Retinal pigment epithelial cell (primary cell): ENCODE results near the gene ZFPM1.

ENCODE experiments used
- DNase-seq: peaks from one replicate; pipeline ENCODE4 v3.0.0-alpha.2; 2010; ENCODE audit warnings: low read depth
- H3K4me3 ChIP-seq: 2 replicates; pipeline ENCODE4 v1.5.1; 2011; ENCODE audit warnings: mild to moderate bottlenecking, low read length, control low read depth, moderate library complexity
- TF ChIP-seq, protein P1 (sequence below): conservative IDR thresholded peaks from 2 replicates; pipeline ENCODE4 v1.5.1; 2011; ENCODE audit warnings: low read depth, low read length, control low read depth, inconsistent platforms

The ZFPM1 gene

DNA sequence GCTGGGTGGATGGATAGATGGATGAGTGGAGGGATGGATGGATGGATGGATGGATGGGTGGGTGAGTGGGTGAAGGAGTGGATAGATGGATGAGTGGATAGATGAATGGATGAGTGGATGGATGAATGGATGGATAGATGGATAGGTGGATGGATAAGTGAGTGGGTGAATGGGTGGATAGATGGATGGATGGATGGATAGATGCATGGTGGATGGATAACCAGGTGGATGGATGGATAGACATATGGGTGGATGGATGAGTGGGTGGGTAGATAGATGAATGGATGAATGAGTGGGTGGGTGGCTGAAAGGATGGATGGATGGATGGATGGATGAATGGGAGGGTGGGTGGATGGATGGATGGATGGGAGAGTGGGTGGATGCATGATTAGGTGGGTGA, 66.2 kb downstream of the ZFPM1 start:
- H3K4me3 ChIP-seq: no peak overlapping the region
- no peak for DNase-seq
- TF ChIP-seq, protein P1, sequence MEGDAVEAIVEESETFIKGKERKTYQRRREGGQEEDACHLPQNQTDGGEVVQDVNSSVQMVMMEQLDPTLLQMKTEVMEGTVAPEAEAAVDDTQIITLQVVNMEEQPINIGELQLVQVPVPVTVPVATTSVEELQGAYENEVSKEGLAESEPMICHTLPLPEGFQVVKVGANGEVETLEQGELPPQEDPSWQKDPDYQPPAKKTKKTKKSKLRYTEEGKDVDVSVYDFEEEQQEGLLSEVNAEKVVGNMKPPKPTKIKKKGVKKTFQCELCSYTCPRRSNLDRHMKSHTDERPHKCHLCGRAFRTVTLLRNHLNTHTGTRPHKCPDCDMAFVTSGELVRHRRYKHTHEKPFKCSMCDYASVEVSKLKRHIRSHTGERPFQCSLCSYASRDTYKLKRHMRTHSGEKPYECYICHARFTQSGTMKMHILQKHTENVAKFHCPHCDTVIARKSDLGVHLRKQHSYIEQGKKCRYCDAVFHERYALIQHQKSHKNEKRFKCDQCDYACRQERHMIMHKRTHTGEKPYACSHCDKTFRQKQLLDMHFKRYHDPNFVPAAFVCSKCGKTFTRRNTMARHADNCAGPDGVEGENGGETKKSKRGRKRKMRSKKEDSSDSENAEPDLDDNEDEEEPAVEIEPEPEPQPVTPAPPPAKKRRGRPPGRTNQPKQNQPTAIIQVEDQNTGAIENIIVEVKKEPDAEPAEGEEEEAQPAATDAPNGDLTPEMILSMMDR: no peak

DNA sequence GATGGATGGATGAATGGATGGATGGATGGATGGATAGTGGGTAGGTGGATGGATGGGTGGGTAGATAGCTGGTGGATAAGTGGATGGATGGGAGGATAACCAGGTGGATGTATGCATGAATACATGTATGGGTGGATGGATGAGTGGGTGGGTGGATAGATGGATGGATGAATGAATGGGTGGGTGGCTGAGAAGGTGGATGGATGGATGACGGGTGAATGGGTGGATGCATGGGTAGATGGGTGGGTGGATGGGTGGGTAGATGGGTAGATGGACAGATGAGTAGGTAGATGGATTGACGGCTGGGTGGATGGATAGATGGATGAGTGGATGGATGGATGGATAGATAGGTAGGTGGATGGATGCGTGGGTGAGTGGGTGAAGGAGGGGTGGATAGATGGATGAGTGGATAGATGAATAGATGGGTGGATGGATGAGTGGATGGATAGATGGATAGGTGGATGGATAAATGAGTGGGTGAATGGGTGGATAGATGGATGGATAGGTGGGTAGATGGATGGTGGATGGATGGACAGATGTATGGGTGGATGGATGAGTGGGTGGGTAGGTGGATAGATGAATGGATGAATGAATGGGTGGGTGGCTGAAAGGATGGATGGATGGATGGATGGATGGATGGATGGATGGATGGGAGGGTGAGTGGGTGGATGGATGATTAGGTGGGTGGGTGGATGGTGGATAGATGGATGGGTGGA, 67.0 kb downstream of the ZFPM1 start:
- DNase-seq: no peak
- TF ChIP-seq, protein P1: no peak
- H3K4me3 ChIP-seq: no peak overlapping the region

DNA sequence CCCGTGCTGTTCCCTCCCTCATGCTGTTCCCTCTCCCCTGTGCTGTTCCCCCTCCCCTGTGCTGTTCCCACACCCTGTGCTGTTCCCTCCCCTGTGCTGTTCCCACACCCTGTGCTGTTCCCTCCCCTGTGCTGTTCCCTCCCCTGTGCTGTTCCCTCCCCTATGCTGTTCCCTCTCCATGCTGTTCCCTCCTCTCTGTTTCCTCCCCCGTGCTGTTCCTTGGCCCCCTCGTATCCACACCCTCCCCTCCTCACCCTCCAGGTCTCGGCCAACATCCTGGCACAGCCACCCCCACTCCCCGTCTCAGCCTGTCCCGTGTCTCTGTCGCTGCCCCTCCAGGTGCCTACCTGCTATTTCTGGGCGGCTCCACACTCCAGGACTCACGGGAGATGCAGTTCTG, 68.6 kb downstream of the ZFPM1 start:
- TF ChIP-seq, protein P1: no peak
- no peak for DNase-seq
- no peak overlapping the region for H3K4me3 ChIP-seq

DNA sequence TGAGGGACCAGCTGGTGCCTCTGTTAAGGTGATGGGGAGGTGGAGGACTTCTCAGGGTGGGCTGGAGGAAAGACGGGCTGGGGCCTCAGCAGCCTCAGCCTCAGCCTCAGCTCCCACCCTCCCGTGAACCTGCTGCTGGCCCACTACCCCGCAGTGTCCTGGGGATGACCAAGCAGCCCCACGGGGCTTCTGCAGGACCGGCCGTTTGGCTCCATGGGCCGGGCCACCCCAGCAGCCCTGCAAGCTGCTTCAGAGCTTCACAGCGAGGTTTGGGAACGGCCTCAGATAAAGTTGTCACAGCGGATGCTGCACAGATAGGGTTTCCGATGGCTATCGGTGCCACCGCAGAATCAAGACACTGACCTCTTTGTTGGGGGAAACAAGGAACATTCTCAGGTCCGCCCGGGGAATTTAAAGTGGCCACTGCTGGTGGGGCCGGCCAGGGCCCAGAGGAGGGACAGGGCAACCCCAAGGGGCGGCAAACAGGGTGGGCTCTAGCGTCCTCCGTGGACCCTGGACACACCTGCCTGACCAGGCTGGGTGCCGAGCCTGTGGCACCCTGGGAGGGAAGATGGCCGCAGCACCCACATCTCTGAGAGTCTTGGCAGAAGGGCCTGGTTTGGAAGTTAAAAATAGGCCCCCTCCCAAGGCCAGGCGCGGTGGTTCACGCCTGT, 69.3 kb downstream of the ZFPM1 start:
- H3K4me3 ChIP-seq: no peak overlapping the region
- TF ChIP-seq, protein P1: no peak
- DNase-seq: no peak

DNA sequence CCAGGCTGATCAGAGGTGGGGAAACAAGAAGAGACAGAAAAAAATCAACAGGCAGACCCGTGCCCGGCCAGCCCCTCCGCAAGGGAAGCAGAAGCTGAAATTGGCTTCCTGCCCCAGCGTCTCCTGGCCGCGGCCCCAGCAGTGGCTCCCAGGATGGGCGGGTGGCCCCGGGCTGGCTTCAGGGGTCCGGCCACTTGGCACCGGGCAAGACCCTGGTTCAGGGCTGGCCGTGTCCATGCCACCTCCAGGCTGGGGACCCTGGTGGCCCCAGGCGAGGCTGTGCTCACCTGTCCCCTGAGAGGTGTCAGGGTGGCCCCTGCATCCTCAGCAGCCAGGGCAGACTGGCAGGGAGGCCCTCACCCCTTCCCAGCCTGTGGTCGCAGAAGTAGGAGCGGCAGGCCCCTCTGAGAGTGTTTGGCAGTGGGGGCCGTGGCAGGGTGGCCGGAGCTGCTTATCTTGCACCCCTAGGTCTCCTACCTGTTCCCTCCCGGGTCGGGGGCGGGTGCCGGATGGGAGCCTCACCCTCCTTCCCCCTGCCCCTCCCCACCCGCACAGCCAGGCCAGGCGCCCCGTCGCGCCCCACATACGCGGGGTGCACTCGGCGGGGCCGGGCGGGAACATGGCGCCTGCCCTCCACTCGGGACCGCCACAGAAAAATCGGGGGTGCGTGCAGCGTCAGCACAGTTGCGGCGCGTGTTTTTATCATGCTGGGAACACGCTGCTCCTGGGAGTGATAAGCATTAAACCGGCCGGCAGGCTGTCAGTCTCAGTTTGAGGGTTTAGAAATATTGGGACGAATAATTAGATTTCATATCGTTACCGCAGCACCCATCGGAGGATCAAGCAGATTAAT, 70.5 kb downstream of the ZFPM1 start:
- no peak for DNase-seq
- TF ChIP-seq, protein P1: no peak
- H3K4me3 ChIP-seq: no peak overlapping the region

DNA sequence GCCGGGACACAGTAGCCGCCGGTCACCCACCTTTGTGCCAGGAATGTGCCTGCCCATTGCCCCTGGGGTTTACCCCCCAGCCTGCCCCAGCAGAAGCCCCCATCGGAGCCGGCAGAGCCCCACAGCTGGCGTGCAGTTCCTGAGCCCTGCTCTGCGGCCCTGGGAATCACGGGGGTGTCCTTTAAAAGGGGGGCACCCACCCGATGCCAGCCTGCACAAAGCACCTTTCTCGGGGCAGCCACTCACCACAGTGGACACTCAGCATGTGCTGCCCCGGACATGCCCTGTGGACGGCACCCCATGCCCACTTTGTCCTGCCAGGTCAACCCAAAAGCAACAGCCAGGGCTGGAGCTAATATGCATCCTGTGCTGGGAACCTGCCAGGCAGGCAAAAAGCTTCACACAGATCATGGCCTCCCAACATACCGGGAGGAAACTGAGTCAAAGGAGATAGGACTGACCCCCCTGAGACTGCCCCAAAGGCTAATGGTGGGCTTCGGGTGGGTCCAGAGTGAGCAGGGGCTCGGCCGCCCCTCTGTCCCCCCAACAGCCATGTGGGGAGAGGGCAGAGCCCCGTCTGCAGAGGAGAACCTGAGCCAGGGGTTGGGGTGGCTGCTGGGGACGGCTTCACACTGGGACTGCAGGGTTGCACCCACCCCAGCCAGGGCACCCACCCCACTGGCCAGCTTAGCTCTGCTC, 71.3 kb downstream of the ZFPM1 start:
- H3K4me3 ChIP-seq: no peak overlapping the region
- DNase-seq: no peak
- TF ChIP-seq, protein P1: no peak
